IPS-18c (cell line): Measurements from ENCODE around the gene GCM1.
"Not testable (repeated sequence)": the region's sequence is repeated elsewhere in the genome, so short reads cannot be mapped to it uniquely, and the experiment has no call there.

Source experiments
- H3K4me3 ChIP-seq: 2 replicates; pipeline ENCODE4 v1.7.0; 2013; ENCODE audit warnings: low read depth, mild to moderate bottlenecking, low read length, moderate library complexity; ENCODE audit not compliant: insufficient read depth
- H3K9me3 ChIP-seq: one replicate; pipeline ENCODE4 v1.6.1; 2013; ENCODE audit warnings: mild to moderate bottlenecking, low read length, moderate library complexity; ENCODE audit not compliant: control insufficient read depth, insufficient read depth

GCM1 gene

DNA sequence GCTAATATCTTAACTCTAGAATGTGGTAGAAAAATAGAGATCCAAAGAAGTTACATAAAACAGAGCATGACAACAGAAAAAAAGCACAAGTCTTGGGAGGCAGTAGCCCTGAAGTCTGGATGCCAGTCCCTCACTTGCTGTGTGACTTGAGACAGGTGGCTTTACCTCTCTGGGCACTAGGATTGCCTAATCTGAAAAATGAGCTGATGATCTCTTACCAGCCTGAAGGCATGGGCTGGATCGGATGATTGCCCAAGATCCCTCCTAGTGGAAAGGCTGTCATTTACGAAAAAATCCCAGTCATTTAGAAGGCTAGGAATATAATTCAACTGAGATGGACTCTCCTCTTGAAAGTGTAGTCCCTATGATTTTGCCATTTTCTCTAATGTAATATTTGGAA is 10.9 kb upstream of the GCM1 start:
- Histone ChIP-seq H3K9me3 (no peaks in the 10 kb centered on the region), H3K4me3 (no peak overlapping the region)

GRCh38 chr6:53158076-53158475 is 9.4 kb upstream of the GCM1 start:
- not testable (repeated sequence) for H3K4me3 ChIP-seq, H3K9me3 ChIP-seq

- H3K9me3 ChIP-seq, H3K4me3 ChIP-seq: not testable (repeated sequence)
These were observed 6.6 kb upstream of the GCM1 start for GRCh38 chr6:53155279-53155678.

DNA sequence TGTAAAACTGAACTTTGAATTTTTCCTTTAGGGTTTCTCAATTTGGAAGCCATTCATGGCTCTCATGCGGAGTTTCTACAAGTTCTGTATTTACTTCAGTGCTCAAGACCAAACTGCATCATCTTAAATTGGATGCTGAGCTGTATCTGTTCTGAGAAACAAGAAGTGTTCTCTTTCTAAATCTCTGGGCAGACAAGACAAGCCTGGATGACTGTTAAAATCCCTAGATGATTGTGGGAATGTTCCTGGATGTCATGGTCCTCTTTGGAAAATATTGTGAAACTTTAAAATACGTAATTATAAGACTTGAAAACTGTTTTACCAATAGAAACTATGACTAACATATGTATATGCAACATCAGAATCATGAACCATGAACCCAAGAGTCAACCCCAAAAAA is 6.2 kb upstream of the GCM1 start:
- Histone ChIP-seq H3K4me3 (no peak overlapping the region), H3K9me3 (no peaks in the 10 kb centered on the region)

DNA sequence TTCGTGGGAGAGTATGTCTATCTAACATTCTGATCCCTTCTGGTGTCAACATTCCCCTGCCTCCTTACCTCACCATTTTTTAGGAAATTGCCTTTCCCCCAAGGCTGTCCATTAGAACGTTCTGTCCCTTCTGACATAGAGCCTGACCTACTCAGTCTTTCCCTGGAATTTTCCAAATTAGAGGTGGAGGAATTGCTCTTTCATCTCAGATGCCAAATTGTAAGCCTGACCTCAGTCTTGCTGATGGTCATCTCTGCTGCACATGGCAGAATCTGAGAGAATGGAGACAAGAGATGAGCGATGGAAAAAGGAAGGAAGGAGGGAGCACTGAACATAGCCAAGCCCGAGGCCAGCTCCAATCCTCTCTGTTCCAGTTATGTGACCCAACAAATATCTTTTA is 5.4 kb upstream of the GCM1 start:
- no peak overlapping the region for H3K4me3 ChIP-seq

GRCh38 chr6:53152576-53152975 is 3.9 kb upstream of the GCM1 start:
- no peak overlapping the region for H3K4me3 ChIP-seq
- H3K9me3 ChIP-seq, result no peaks in the 10 kb centered on the region

More for the DNA sequence above, 5.4 kb upstream of the GCM1 start:
- no peaks in the 10 kb centered on the region for H3K9me3 ChIP-seq

DNA sequence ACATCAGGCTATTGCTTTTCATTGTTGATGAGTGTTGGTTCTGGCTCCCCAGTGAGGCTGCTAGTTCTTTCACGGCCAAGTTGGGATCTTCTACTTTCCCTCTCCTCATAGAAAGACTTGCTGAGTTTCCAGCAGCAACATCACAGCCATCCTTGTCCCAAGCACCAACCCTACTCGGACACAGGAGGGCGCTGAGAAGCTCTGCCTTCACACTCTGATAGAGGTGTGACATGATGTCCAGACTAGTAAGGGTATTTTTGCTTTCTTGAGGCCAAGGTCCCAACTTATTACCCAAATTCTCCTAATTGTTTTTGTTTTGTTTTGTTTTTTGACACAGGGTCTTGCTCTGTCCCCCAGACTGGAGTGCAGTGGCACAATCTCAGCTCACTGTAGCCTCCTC is 3.0 kb upstream of the GCM1 start:
- Histone ChIP-seq H3K4me3 (no peak overlapping the region), H3K9me3 (no peaks in the 10 kb centered on the region)

DNA sequence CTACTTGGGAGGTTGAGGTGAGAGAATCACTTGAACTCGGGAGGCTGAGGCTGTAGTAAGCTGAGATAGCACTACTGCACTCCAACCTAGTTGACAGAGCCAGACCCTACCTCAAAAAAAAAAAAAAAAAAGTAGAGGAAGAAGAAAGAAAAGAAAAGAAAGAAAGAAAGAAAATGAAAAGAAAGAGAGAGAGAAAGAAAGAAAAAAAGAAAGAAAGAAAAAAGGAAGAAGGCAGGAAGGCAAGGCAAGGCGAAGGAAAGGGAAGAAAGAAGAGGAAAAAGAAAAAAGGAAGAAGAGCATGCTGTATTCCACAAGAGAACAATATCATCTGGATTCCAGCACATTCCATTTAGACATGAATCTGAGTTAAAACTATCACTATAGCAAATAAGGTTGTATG is 3.8 kb downstream of the GCM1 start:
- H3K9me3 ChIP-seq, result no peaks in the 10 kb centered on the region
- H3K4me3 ChIP-seq, result no peak overlapping the region

DNA sequence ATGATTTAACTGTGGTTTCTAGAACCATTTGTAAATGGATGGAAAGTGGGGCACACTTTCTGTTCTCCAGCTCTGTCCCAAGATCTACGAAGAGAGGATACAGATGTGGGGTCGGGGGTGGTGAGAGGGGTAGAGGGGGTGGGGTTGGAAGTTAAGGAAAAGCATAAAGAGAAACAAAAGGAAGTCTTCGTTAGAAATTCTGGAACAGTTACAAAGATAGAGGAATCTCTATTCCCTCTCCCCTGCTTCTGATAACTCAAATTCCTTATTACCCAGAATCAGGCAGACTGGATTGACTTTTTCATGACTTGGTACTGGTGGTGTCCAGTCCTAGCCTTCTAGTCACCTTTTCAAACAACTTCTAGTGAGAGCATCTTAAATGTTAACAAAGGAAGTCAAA is 4.9 kb downstream of the GCM1 start:
- no peaks in the 10 kb centered on the region for H3K9me3 ChIP-seq
- no peak overlapping the region for H3K4me3 ChIP-seq

GRCh38 chr6:53142810-53143209 is 5.8 kb downstream of the GCM1 start:
- Histone ChIP-seq H3K4me3 (no peak overlapping the region), H3K9me3 (no peaks in the 10 kb centered on the region)

- H3K4me3 ChIP-seq, result no peak overlapping the region
- no peaks in the 10 kb centered on the region for H3K9me3 ChIP-seq
These were observed 8.7 kb downstream of the GCM1 start for GRCh38 chr6:53139841-53140413.

DNA sequence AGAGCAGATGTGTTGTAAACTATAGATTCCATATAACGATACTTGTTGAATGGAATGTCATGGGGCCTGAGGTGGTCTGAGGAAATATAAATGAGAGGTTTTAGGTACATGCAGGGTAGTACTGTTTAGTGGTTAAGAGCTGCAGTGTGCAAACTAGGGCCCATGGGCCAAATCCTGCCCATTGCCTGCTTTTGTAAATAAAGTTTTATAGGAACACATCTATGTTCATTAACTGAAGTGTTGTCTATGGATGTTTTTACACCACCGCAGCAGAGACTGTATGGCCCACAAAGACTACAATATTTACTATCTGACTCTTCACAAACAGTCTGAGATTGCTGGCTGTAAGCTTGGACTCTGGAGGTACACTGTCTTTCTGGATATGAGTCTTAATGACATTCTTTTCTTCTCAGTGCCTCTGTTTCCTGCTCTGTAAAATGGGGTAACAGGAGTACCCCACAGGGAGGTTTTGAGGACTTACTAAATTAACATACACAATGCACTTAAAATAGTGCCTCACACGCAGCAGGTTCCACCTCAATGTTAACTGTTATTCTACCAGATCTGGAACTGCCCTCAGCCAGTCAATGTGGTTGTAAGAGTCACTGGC is 12.5 kb downstream of the GCM1 start:
- no peak overlapping the region for H3K4me3 ChIP-seq

GRCh38 chr6:53134601-53135235 is 13.9 kb downstream of the GCM1 start:
- Histone ChIP-seq H3K9me3 (no peaks in the 10 kb centered on the region), H3K4me3 (no peak overlapping the region)

More for the DNA sequence above, 12.5 kb downstream of the GCM1 start:
- no peaks in the 10 kb centered on the region for H3K9me3 ChIP-seq

DNA sequence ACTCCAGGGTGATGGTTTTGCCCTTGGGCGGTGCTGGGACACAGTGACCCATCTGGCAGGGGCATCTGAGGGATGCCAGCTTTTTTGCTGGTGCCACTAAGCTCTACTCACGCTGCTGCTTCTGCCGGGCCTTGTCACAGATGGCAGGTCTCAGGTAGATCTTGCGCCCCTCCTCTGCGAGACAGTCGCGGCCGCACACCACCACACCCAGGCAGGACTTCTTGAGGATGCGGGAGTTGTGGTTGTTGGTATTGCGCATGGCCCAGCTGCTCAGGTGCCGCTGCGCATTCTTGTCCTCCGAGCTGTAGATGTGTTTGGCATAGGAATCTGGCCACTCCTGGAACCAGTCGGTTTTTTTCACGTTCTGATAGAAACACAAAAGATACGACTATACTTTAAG is 14.7 kb downstream of the GCM1 start:
- H3K4me3 ChIP-seq, result no peak overlapping the region
- no peaks in the 10 kb centered on the region for H3K9me3 ChIP-seq

DNA sequence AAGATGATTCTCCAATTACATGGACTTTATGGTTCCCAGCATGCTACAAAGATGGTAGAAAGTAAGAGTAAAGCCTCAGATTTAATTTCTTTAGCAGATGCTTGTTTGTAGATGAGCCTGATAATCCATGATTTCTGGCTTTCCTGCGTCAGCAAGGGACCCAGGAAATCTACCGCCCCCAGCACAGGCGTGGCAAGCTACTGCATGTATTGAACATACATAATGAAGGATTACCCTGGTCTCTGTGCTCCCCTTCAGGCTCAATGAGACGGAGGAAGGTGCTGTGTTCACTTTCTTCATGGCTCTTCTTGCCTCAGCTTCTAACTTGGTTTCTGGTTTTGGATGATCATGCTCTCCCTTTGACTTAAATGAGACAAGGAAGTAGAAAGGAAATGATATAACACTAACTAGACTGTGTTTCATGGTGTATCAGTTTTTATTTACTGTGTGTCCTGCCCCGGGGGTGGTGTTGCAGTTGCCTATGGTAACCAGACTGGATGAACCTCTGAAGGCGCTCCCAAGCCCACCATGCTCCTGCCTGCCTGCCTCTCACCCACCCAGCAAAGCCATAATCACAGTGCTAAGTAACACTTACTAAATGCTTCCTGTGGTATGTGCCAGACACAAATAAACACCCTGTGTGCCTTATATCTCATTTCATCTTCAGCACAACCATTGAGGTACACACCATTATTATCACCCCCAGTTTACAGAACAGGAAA is 17.9 kb downstream of the GCM1 start:
- H3K9me3 ChIP-seq, result no peaks in the 10 kb centered on the region
- H3K4me3 ChIP-seq, result no peak overlapping the region

GRCh38 chr6:53128842-53129241 is 19.8 kb downstream of the GCM1 start:
- Histone ChIP-seq H3K4me3 (no peak overlapping the region), H3K9me3 (no peaks in the 10 kb centered on the region)

DNA sequence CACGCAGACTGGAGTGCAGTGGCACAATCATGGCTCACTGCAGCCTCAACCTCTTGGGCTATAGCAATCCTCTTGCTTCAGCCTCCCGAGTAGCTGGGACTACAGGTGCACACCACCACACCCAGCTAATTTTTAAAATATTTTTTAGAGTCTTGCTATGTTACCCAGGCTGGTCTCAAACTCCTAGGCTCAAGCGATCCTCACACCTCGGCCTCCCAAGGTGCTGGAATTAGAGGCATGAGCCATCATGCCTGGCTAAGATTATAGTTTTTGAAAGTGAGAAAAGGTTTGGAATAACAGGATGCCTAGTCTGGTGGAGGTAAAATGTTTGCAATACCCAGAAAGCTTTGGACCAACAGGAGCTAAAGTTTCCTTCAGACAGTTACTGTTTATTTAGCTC is 23.4 kb downstream of the GCM1 start:
- peaks cover 3% of the 10 kb centered on the region for H3K9me3 ChIP-seq
- H3K4me3 ChIP-seq, result no peak overlapping the region

DNA sequence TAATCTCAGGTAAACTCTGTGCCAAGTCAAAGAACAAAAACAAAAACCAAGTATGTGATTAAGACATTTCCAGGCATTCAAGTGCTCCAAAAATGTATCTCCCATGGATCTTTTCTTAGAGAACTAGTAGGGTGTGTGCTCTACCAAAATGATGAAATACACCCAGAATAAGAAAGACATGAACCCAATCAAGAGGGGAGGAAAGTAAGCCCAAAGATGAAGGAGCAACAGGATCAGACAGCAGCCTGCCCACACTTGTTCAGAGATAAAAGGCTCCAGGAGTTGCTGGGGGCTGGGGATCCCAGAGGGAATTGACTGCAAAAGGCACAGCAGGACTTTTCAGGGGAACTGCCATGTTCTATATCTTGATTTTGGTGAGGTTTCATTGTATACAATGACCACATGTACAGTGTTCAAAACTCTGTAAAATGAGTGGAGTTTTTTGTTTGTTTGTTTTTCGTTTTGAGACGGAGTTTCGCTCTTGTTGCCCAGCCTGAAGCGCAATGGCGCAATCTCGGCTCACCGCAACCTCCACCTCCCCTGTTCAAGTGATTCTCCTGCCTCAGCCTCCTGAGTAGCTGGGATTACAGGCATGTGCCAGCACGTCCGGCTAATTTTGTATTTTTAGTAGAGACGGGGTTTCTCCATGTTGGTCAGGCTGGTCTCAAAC is 24.4 kb downstream of the GCM1 start:
- no peak overlapping the region for H3K4me3 ChIP-seq
- peaks cover 3% of the 10 kb centered on the region for H3K9me3 ChIP-seq
